DND-41 (cell line): ENCODE data around the gene MRPL54.

Experiments
- ATAC-seq: fragments of 200-7000 bp; cut with Tn5 transposase; 3 replicates; pipeline ENCODE4 v1.9.1; 2021; ENCODE audit warnings: low read depth; ENCODE audit not compliant: insufficient read depth
- DNase-seq: peaks from one replicate; pipeline ENCODE4 v3.0.0-alpha.2; 2020
- H2AFZ ChIP-seq: 2 replicates; pipeline ENCODE4 v1.6.0; 2012; ENCODE audit warnings: low read depth, low read length
- H3K27ac ChIP-seq: 2 replicates; pipeline ENCODE4 v1.5.1; 2012; ENCODE audit warnings: low read length, inconsistent platforms
- H3K27me3 ChIP-seq: fragments of 200-600 bp; sonication (generic); 2 replicates; pipeline ENCODE4 v1.6.0; 2012; ENCODE audit warnings: low read length, mild to moderate bottlenecking, inconsistent platforms; ENCODE audit not compliant: insufficient read depth, poor library complexity
- H3K36me3 ChIP-seq: 2 replicates; pipeline ENCODE4 v1.5.1; 2012; ENCODE audit warnings: low read length, inconsistent platforms; ENCODE audit not compliant: insufficient read depth
- H3K4me1 ChIP-seq: 2 replicates; pipeline ENCODE4 v1.5.1; 2012; ENCODE audit warnings: mild to moderate bottlenecking, low read length; ENCODE audit not compliant: insufficient read depth
- H3K4me2 ChIP-seq: 2 replicates; pipeline ENCODE4 v1.6.0; 2012; ENCODE audit warnings: mild to moderate bottlenecking, moderate library complexity, low read length, inconsistent platforms; ENCODE audit not compliant: insufficient read depth
- H3K4me3 ChIP-seq, 2 experiments: fragments of 200-600 bp in 1 of 2; shearing (Covaris generic) in 1 of 2; 2 replicates each; pipeline ENCODE4 v1.5.1; 2012 to 2016; ENCODE audit warnings: inconsistent platforms in 2 of 2, low read length in 2 of 2, mild to moderate bottlenecking in 2 of 2, low read depth in 1 of 2, moderate library complexity in 1 of 2
- H3K79me2 ChIP-seq: 2 replicates; pipeline ENCODE4 v1.6.0; 2012; ENCODE audit warnings: low read length, inconsistent platforms; ENCODE audit not compliant: insufficient read depth
- H3K9ac ChIP-seq: 2 replicates; pipeline ENCODE4 v1.6.0; 2012; ENCODE audit warnings: low read depth, mild to moderate bottlenecking, inconsistent platforms, low read length, moderate library complexity
- H3K9me3 ChIP-seq: 2 replicates; pipeline ENCODE4 v1.5.1; 2012; ENCODE audit warnings: low read length, moderate library complexity, mild to moderate bottlenecking, inconsistent platforms; ENCODE audit not compliant: insufficient read depth, severe bottlenecking
- H4K20me1 ChIP-seq: 2 replicates; pipeline ENCODE4 v1.6.0; 2012; ENCODE audit warnings: low read length; ENCODE audit not compliant: insufficient read depth
- CTCF ChIP-seq: IDR thresholded peaks from 2 replicates; pipeline ENCODE4 v1.5.1; 2012; ENCODE audit warnings: borderline replicate concordance, low read length, moderate library complexity, mild to moderate bottlenecking; ENCODE audit not compliant: poor library complexity, severe bottlenecking; ENCODE audit errors: extremely low read depth
- EZH2 ChIP-seq: IDR thresholded peaks from 3 replicates; pipeline ENCODE4 v1.6.1; 2012; ENCODE audit warnings: borderline replicate concordance, low read depth, mild to moderate bottlenecking, moderate library complexity, low read length, inconsistent platforms; ENCODE audit not compliant: severe bottlenecking

The MRPL54 gene

GRCh38 chr19:3737487-3738205 lies 24.8 kb upstream of the MRPL54 start:
- no peak overlapping the region for H2AFZ ChIP-seq
- H3K36me3 ChIP-seq = no peaks in the 10 kb centered on the region
- no peaks in the 10 kb centered on the region for H3K4me1 ChIP-seq
- H3K9me3 ChIP-seq = no peaks in the 10 kb centered on the region
- no peaks in the 10 kb centered on the region for H3K79me2 ChIP-seq
- no peaks in the 10 kb centered on the region for H3K27me3 ChIP-seq
- DNase-seq = no peak
- no peaks in the 10 kb centered on the region for H4K20me1 ChIP-seq
- no peak overlapping the region for H3K4me2 ChIP-seq
- no peak overlapping the region for H3K9ac ChIP-seq
- H3K4me3 ChIP-seq = no peak overlapping the region
- no peak for ATAC-seq
- no peak overlapping the region for H3K27ac ChIP-seq
- TF ChIP-seq EZH2 (no peak), CTCF (no peak)

GRCh38 chr19:3738477-3739220 lies 23.8 kb upstream of the MRPL54 start:
- no peaks in the 10 kb centered on the region for H4K20me1 ChIP-seq
- H3K36me3 ChIP-seq = no peaks in the 10 kb centered on the region
- H3K27ac ChIP-seq = no peak overlapping the region
- no peaks in the 10 kb centered on the region for H3K4me1 ChIP-seq
- H3K9me3 ChIP-seq = no peaks in the 10 kb centered on the region
- no peaks in the 10 kb centered on the region for H3K79me2 ChIP-seq
- no peak for TF ChIP-seq CTCF
- TF ChIP-seq EZH2 = no peak
- H2AFZ ChIP-seq = no peak overlapping the region
- H3K27me3 ChIP-seq = no peaks in the 10 kb centered on the region
- no peak overlapping the region for H3K9ac ChIP-seq
- DNase-seq (no peak), ATAC-seq (no peak)
- H3K4me2 ChIP-seq = no peak overlapping the region
- no peak overlapping the region for H3K4me3 ChIP-seq

GRCh38 chr19:3740431-3740830 lies 22.1 kb upstream of the MRPL54 start:
- ATAC-seq = no peak
- Histone ChIP-seq H3K27ac (no peak overlapping the region), H3K9ac (no peak overlapping the region), H4K20me1 (no peaks in the 10 kb centered on the region), H3K4me3 (no peak overlapping the region), H3K36me3 (no peaks in the 10 kb centered on the region), H3K27me3 (no peaks in the 10 kb centered on the region), H3K79me2 (no peaks in the 10 kb centered on the region), H2AFZ (no peak overlapping the region), H3K9me3 (no peaks in the 10 kb centered on the region), H3K4me2 (no peak overlapping the region), H3K4me1 (no peaks in the 10 kb centered on the region)
- TF ChIP-seq EZH2 (no peak), CTCF (no peak)
- no peak for DNase-seq
